Astrocyte (in vitro differentiated cells and primary cell): ENCODE results near the gene AUTS2.

Source experiments
- EZH2 ChIP-seq: IDR thresholded peaks from 2 replicates; pipeline ENCODE4 v1.6.1; 2012; ENCODE audit warnings: mild to moderate bottlenecking, low read length, inconsistent platforms; ENCODE audit not compliant: insufficient read depth
- TF ChIP-seq, protein P1 (sequence below): IDR thresholded peaks from 2 replicates; pipeline ENCODE4 v1.5.1; 2011; ENCODE audit warnings: low read depth, mild to moderate bottlenecking, inconsistent platforms, low read length, moderate library complexity; ENCODE audit not compliant: insufficient read depth

DNA sequence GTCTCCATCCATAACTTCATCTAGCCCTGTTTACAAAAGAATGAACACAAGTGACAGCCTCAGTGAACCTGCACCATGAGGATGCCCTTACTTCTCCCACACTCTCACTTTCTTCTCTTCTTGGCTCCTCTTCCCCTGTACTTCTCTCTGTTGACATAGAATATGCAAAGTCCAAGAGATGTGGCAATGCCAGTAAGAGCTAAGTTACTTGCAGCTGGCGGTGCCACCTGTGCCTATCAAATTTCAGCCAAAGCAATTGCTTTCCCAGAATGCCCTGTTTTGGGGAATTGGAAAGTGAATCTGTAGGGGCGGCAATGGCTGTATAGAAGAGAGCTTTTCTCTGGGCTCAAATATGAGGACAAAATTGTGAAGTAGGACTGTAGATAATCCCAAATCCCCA is 557.8 kb downstream of the AUTS2 start:
- TF ChIP-seq, protein P1, sequence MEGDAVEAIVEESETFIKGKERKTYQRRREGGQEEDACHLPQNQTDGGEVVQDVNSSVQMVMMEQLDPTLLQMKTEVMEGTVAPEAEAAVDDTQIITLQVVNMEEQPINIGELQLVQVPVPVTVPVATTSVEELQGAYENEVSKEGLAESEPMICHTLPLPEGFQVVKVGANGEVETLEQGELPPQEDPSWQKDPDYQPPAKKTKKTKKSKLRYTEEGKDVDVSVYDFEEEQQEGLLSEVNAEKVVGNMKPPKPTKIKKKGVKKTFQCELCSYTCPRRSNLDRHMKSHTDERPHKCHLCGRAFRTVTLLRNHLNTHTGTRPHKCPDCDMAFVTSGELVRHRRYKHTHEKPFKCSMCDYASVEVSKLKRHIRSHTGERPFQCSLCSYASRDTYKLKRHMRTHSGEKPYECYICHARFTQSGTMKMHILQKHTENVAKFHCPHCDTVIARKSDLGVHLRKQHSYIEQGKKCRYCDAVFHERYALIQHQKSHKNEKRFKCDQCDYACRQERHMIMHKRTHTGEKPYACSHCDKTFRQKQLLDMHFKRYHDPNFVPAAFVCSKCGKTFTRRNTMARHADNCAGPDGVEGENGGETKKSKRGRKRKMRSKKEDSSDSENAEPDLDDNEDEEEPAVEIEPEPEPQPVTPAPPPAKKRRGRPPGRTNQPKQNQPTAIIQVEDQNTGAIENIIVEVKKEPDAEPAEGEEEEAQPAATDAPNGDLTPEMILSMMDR = no peak
- TF ChIP-seq EZH2 = no peak
